Measurements from ENCODE around the gene XYLT1.
"Not testable (repeated sequence)": the region's sequence is repeated elsewhere in the genome, so short reads cannot be mapped to it uniquely, and the experiment has no call there.

The XYLT1 gene

GRCh38 chr16:17353561-17353960 lies 117.2 kb downstream of the XYLT1 start:
- in situ Hi-C loops (cut with MboI; ENCODE audit: low pct_unique_long_range_greater_than_20kb, low sequenced_read_pairs) = no loop called here
- DNase-seq = no peak

GRCh38 chr16:17351441-17352035 lies 119.2 kb downstream of the XYLT1 start:
- in situ Hi-C loops (cut with MboI; ENCODE audit: low pct_unique_long_range_greater_than_20kb, low sequenced_read_pairs) = no loop called here

GRCh38 chr16:17350207-17350606 lies 120.6 kb downstream of the XYLT1 start:
- in situ Hi-C loops (cut with MboI; ENCODE audit: low pct_unique_long_range_greater_than_20kb, low sequenced_read_pairs) = no loop called here

More at GRCh38 chr16:17351441-17352035, 119.2 kb downstream of the XYLT1 start:
- DNase-seq = no peak

GRCh38 chr16:17348826-17349225 lies 121.9 kb downstream of the XYLT1 start:
- in situ Hi-C loops (cut with MboI; ENCODE audit: low pct_unique_long_range_greater_than_20kb, low sequenced_read_pairs) = no loop called here
- DNase-seq = no peak

More at GRCh38 chr16:17350207-17350606, 120.6 kb downstream of the XYLT1 start:
- DNase-seq = no peak

- DNase-seq = no peak
- in situ Hi-C loops (cut with MboI; ENCODE audit: low pct_unique_long_range_greater_than_20kb, low sequenced_read_pairs) = no loop called here
Measured at GRCh38 chr16:17348042-17348783, 122.5 kb downstream of the XYLT1 start.

GRCh38 chr16:17347624-17348023 lies 123.1 kb downstream of the XYLT1 start:
- in situ Hi-C loops (cut with MboI; ENCODE audit: low pct_unique_long_range_greater_than_20kb, low sequenced_read_pairs) = no loop called here

GRCh38 chr16:17346621-17347569 lies 123.9 kb downstream of the XYLT1 start:
- DNase-seq = peak; percentile 56
- in situ Hi-C loops (cut with MboI; ENCODE audit: low pct_unique_long_range_greater_than_20kb, low sequenced_read_pairs) = no loop called here

More at GRCh38 chr16:17347624-17348023, 123.1 kb downstream of the XYLT1 start:
- no peak for DNase-seq

GRCh38 chr16:17345043-17345442 lies 125.7 kb downstream of the XYLT1 start:
- in situ Hi-C loops (cut with MboI; ENCODE audit: low pct_unique_long_range_greater_than_20kb, low sequenced_read_pairs) = no loop called here
- peak; percentile 18 for DNase-seq

- in situ Hi-C loops (cut with MboI; ENCODE audit: low pct_unique_long_range_greater_than_20kb, low sequenced_read_pairs) = no loop called here
- DNase-seq = peak; percentile 12
Measured at GRCh38 chr16:17343728-17344127, 127.0 kb downstream of the XYLT1 start.

GRCh38 chr16:17343028-17343427 lies 127.7 kb downstream of the XYLT1 start:
- in situ Hi-C loops (cut with MboI; ENCODE audit: low pct_unique_long_range_greater_than_20kb, low sequenced_read_pairs) = no loop called here
- peak; percentile 82 for DNase-seq

GRCh38 chr16:17342031-17342430 lies 128.7 kb downstream of the XYLT1 start:
- in situ Hi-C loops (cut with MboI; ENCODE audit: low pct_unique_long_range_greater_than_20kb, low sequenced_read_pairs) = no loop called here
- DNase-seq = peak; percentile 73

- in situ Hi-C loops (cut with MboI; ENCODE audit: low pct_unique_long_range_greater_than_20kb, low sequenced_read_pairs) = no loop called here
- no peak for DNase-seq
Measured at GRCh38 chr16:17340804-17341203, 130.0 kb downstream of the XYLT1 start.

GRCh38 chr16:17339764-17340541 lies 130.8 kb downstream of the XYLT1 start:
- no peak for DNase-seq
- in situ Hi-C loops (cut with MboI; ENCODE audit: low pct_unique_long_range_greater_than_20kb, low sequenced_read_pairs) = no loop called here

- no peak for DNase-seq
- in situ Hi-C loops (cut with MboI; ENCODE audit: low pct_unique_long_range_greater_than_20kb, low sequenced_read_pairs) = no loop called here
Measured at GRCh38 chr16:17338244-17338643, 132.5 kb downstream of the XYLT1 start.

- no peak for DNase-seq
- in situ Hi-C loops (cut with MboI; ENCODE audit: low pct_unique_long_range_greater_than_20kb, low sequenced_read_pairs) = no loop called here
Measured at GRCh38 chr16:17336530-17336900, 134.2 kb downstream of the XYLT1 start.

- in situ Hi-C loops (cut with MboI; ENCODE audit: low pct_unique_long_range_greater_than_20kb, low sequenced_read_pairs) = no loop called here
- DNase-seq = no peak
Measured at GRCh38 chr16:17335826-17336529, 134.8 kb downstream of the XYLT1 start.

- DNase-seq; in situ Hi-C loops (cut with MboI; ENCODE audit: low pct_unique_long_range_greater_than_20kb, low sequenced_read_pairs): not testable (repeated sequence)
Measured at GRCh38 chr16:17335406-17335805, 135.4 kb downstream of the XYLT1 start.

- in situ Hi-C loops (cut with MboI; ENCODE audit: low pct_unique_long_range_greater_than_20kb, low sequenced_read_pairs) = no loop called here
- DNase-seq = no peak
Measured at GRCh38 chr16:17334096-17334495, 136.7 kb downstream of the XYLT1 start.
